ENCODE data around the gene CYP4A22.
A peak's percentile ranks its signal among the peaks of the same experiment; 100 is the strongest.
"Not testable (repeated sequence)": the region's sequence is repeated elsewhere in the genome, so short reads cannot be mapped to it uniquely, and the experiment has no call there.

CYP4A22 gene

DNA sequence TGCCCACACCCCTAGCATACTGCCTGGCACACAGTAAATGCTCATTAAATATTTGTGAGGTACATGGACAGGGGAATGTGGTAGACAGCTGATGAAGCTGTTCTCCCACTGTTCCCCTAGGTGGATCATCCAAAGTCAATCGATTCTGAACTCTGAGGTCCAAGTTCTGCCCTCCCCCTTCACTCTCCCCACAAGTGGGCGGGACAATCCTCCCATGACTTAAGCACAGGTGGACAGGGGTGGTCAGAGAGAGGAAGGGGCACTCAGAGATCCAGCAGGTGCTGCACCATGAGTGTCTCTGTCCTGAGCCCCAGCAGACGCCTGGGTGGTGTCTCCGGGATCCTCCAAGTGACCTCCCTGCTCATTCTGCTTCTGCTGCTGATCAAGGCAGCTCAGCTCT, at the start of gene CYP4A22:
Gene CYP4A22 (plus strand): TSS at position 244 of the 400 bp plus-strand sequence. CDS start 45 bp downstream, at position 289.
- no peak for DNase-seq

DNA sequence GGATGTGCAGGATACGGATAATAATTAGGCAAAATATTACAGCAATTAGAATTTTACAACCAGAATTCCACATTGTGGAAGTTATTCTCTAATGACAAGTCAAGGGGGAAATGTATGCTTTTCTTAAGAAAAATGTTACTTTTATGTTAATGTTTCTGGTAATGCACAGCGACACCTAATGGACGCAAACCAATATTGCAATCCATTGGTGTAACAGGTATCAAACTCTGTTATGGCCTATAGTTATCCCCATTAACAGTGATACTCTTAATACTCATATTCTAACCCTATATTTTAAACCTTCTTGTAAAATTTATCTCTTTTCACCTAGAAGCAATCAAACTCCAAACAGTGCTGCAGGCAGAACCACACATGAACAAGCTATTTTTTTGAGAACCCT, 47.9 kb upstream of the CYP4A22 start:
- DNase-seq = peak; percentile 2 to 52

DNA sequence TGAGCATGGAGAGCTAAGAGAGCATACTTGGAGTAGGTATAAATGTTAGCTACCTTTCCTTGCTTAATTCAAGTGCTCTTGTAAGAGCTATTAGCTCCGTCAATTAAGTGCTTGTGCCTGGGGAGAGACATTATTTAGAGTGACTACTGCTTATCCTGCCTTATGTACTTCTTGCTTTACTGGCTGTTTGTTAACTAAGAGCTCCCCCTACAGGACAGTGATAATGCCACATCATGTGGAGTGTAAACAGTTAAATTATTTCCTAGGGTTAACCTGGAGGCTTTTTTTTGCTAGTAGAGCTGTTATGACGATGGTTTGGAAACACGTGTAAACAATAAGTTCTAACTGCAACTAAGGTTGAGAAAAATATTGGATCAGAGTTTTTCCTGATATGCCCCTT, 45.8 kb upstream of the CYP4A22 start:
- not testable (repeated sequence) for DNase-seq

DNA sequence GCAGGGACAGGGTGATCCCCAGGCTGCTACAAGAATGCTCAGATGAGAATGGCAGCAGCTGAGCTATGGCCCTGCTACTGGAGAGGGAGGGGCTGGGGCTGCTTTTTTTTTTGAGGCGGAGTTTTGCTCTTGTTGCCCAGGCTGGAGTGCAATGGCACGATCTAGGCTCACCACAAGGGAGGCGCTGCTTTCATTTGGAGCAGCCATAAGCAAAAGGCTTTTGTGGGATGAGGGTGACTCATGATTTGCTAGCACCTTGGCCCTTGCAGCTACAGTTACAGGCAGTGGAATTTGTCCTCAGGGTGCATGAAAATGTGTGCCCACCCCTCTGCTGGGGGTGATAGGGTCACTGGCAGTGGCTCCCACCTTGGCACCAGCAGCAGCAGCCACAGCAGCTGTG, 32.4 kb upstream of the CYP4A22 start:
- DNase-seq = no peak

GRCh38 chr1:47106792-47107191, 30.4 kb upstream of the CYP4A22 start:
- no peak for DNase-seq

- not testable (repeated sequence) for DNase-seq
Observed at GRCh38 chr1:47107851-47108574, 29.2 kb upstream of the CYP4A22 start.

DNA sequence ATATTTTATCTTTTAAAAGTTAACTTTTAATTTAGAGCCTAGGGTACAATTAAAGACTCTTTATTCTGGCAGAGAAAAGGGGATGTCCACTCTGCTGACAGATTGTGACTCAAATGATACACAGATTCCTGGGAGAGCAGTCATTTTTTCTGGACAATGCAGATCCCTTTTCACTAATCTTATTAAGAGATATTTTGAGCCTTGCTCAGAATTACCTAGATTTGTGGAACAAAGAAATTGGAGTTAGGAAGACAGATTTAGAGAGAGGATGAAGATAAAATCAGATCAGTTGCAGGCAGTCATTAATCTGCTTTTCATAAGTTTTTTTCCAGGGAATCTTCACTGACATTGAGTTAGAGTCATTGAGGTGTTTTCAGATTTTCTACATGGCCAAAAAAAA, 27.8 kb upstream of the CYP4A22 start:
- not testable (repeated sequence) for DNase-seq

DNA sequence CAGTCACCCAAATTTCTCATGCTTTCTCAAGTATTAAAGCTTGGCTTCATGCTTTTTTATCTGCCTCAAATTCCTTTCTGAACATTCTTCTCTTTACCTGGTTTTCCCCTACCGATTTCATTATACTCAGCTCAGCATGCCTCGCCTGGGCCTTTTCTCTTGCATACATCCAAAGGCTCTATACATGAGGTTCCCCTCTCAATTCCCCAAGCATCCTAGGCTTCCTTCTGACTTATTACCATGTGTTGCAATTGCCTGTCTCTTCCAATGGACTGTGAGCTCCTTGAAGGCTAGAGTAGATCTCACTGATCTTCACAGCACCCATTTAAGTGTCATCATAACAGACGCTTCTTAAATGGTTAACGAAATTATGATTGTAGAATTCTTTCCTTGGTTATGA, 24.1 kb upstream of the CYP4A22 start:
- DNase-seq = no peak

DNA sequence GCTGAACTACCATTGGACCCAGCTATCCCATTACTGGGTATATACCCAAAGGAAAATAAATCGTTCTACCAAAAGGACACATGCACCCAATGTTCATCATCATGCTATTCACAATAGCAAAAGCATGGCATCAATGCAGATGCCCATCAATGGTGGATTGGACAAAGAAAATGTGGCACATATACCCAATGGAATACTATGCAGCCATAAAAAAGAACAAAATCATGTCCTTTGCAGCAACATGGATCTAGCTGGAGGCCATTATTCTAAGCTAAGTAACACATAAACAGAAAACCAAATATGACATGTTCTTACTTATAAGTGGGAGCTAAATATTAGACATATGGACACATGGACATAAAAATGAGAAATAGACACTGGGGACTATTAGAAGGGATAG, 16.2 kb upstream of the CYP4A22 start:
- DNase-seq = not testable (repeated sequence)

GRCh38 chr1:47124834-47125233, 12.4 kb upstream of the CYP4A22 start:
- not testable (repeated sequence) for DNase-seq

- DNase-seq = not testable (repeated sequence)
Observed at GRCh38 chr1:47126997-47127396, 10.2 kb upstream of the CYP4A22 start.

- DNase-seq = no peak
Observed at GRCh38 chr1:47128221-47128620, 9.0 kb upstream of the CYP4A22 start.

DNA sequence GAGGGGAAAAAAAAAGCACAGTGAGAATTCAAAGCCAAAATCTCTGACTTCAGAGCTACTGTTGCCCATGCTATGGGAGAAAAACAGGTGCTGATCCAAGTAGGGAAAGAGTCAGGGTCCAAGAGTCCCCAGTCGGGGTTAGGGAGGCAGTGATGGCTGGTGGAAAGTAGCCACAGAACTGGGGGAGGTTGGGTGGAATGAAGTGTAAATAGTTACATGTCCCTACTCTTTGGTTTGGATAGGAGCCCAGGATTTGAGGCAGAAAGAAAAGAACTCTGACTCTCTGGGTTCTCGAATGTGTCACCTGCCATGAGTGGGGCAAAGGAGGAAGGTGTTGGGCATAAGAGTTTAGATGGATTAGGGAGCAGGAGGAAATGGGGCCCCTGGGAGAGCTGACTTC, 8.4 kb upstream of the CYP4A22 start:
- DNase-seq = not testable (repeated sequence)

GRCh38 chr1:47129489-47130230, 7.6 kb upstream of the CYP4A22 start:
- DNase-seq = not testable (repeated sequence)

DNA sequence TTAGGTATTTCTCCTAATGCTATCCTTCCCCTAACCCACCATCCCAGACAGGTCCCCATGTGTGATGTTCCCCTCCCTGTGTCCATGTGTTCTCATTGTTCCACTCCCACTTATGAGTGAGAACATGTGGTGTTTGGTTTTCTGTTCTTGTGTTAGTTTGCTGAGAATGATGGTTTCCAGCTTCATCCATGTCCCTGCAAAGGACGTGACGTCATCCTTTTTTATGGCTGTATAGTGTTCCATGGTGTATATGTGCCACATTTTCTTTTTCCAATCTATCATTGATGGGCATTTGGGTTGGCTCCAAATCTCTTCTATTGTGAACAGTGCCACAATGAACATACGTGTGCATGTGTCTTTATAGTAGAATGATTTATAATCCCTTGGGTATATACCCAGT, 4.6 kb upstream of the CYP4A22 start:
- not testable (repeated sequence) for DNase-seq

DNA sequence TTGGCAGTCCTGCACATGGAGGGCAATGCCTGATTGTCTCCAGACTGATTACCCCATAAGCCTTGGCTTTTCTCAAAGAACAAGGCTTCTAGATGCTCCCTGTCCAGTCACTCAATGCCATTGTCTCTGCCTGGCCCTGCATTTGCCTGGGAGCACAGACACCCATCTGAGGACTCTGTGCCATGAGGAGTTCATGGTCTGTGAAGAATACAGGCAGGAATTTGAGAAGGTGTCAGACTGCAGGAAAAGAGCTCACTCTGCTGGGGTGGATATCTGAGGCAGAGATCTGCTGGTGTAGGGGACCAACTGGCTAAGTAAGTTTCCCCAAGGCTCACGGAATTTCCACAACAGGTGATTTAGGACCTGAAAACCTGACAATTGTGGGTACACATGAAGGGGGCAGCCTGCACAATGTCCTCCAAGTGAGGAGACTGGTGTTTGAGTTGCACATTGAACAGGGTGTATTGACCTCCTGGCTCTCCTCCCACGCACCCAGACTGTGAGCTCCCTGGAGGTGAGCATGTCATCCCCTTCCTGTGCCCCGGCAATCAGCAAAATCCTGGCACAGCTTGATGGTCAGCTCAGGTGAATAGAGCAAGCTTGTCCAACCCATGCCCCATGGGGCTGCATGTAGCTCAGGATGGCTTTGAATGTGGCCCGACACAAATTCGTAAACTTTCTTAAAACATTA, 829 bp downstream of the CYP4A22 start:
- DNase-seq = no peak

DNA sequence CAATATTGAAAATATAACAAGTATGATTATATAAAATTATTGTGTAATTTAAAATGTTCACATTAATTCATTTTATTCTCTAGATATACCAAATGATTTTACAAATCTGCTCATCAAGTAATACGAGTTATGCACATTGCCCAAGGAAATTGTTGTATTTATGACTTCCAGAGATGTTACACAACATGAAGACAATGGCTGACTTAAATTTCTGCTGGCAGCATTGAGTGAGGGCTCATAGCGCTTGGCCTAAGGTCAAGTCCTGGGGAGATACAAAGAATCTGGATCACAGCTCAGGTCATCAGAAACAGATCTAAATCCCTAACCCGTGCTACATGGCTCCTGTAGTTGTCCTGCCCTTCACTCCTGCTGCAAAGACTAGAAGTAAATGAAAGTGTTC, 3.1 kb downstream of the CYP4A22 start:
- not testable (repeated sequence) for DNase-seq

DNA sequence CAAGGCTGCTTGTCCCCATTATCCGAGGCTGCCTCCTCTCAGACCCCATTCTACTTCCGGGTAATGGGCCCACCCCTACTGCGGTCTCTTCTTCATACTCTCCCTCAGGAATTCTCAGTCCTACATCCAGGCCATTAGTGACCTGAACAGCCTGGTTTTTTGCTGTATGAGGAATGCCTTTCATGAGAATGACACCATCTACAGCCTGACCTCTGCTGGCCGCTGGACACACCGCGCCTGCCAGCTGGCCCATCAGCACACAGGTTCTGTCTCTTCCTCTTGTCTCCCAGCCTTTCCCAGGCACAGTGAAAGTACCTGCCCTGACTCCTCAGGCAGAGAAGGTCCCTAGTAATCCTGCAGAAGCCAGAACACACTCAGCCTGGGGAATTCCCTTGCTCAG, 6.4 kb downstream of the CYP4A22 start:
- not testable (repeated sequence) for DNase-seq

DNA sequence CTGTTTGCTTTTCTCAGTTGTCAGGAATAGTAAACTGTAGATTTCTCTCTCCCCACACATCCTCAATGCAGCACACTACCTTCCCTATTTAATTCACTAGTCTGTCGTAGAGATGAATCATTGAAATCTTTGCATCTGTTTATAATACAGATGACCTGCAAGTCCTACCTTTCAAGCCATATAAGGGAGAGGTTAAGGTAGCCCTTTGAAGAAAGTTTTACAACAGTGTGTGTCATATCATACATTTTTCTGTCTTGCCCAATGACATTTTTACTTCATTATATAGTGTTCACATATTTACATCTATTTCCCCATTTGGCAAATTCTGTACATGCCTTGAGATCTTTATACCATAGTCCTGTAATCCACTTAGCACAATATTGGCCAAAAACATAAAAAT, 9.3 kb downstream of the CYP4A22 start:
- DNase-seq = not testable (repeated sequence)

GRCh38 chr1:47147047-47147785, 10.0 kb downstream of the CYP4A22 start:
- DNase-seq = no peak

DNA sequence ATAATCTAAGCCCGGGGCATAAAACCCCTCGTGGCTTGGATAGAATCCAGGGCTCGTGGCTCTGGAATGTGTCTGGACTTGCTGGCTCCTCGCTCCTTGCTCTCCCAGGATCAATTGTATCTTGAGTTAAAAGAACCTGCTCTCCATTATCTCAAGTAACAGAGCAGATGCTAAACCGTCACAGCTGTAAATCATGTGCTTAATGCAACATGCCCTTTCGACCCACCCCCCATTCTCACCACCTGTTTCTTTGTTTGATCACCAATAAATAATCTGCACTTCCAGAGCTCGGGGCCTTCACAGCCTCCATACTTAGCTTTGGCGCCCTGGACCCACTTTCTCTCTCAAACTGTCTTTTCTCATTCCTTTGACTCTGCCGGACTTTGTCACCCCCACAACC, 11.9 kb downstream of the CYP4A22 start:
- not testable (repeated sequence) for DNase-seq

DNA sequence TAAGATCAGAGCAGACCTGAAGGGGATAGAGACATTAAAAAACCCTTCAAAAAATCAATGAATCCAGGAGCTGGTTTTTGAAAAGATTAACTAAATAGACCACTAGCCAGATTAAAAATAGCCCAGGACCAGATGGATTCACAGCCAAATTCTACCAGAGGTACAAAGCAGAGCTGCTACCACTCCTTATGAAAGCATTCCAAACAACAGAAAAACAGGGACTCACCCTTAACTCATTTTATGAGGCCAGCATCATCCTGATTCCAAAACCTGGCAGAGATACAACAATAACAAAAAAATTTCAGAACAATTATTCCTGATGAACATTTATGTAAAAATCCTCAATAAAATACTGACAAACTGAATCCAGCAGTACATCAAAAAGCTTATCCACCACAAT, 19.2 kb downstream of the CYP4A22 start:
- DNase-seq = not testable (repeated sequence)

DNA sequence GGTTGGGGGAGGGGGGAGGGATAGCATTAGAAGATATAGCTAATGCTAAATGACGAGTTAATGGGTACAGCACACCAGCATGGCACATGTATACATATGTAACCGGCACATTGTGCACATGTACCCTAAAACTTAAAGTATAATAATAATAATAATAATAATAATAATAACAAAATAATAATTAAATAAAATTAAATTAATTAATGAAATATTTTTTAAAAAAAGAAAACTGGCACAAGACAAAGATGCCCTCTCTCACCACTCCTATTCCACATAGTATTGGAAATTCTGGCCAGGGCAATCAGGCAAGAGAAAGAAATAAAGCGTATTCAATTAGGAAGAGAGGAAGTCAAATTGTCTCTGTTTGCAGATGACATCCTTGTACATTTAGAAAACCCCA, 20.7 kb downstream of the CYP4A22 start:
- DNase-seq = not testable (repeated sequence)
